Measurements from ENCODE around the gene ORAI2.

ORAI2 gene

DNA sequence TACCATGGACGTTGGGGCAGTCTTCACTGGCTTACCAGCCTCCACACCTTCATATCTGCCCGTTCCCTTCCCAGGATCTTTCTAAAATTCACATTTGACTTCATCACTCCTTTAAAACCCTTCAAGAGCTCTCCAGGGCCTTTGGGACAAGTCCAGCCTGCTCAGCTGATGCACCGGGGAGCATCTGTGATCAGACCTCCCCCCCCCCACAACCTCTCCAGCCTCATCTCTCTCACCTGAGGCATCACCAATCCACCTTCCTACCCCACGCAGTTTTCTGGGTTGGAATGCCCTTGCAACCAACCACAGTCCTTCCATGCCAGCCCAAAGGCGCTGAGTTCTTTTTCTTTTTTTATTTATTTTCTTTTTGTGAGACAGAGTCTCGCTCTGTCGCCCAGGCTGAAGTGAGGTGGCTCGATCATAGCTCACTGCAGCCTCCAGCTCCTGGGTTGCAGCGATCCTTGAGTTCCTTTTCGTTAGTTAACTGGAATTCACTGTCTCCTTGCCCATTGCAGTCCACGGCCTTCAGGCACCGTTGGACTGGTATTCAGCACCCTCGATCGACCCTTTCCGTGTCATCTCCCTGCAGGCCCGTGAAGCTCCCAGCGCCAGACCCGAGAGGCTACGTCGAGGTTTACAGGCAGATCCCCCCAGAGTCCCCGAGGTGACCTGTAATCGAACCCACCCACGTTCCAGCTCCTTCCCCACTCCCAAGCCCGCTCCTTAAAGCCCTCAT is 30.6 kb downstream of the ORAI2 start:
- peak overlapping the region; percentile 100 for H3K4me3 ChIP-seq (replicated peaks; ENCODE audit: insufficient read depth, low read length)
- peak overlapping the region; percentile 72 for H3K27ac ChIP-seq (replicated peaks)
- no peak for TF ChIP-seq SPI1 (IDR thresholded peaks at IDR 0.05; ENCODE audit: borderline replicate concordance, low read depth)
- no peak for TF ChIP-seq POLR2AphosphoS5 (IDR thresholded peaks at IDR 0.05; ENCODE audit: low read depth)
- TF ChIP-seq GABPA (IDR thresholded peaks at IDR 0.05; ENCODE audit: low read depth): no peak
- TF ChIP-seq, protein P1, sequence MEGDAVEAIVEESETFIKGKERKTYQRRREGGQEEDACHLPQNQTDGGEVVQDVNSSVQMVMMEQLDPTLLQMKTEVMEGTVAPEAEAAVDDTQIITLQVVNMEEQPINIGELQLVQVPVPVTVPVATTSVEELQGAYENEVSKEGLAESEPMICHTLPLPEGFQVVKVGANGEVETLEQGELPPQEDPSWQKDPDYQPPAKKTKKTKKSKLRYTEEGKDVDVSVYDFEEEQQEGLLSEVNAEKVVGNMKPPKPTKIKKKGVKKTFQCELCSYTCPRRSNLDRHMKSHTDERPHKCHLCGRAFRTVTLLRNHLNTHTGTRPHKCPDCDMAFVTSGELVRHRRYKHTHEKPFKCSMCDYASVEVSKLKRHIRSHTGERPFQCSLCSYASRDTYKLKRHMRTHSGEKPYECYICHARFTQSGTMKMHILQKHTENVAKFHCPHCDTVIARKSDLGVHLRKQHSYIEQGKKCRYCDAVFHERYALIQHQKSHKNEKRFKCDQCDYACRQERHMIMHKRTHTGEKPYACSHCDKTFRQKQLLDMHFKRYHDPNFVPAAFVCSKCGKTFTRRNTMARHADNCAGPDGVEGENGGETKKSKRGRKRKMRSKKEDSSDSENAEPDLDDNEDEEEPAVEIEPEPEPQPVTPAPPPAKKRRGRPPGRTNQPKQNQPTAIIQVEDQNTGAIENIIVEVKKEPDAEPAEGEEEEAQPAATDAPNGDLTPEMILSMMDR (IDR thresholded peaks at IDR 0.05; ENCODE audit: insufficient read depth, low read length): no peak
- TF ChIP-seq, protein P2, sequence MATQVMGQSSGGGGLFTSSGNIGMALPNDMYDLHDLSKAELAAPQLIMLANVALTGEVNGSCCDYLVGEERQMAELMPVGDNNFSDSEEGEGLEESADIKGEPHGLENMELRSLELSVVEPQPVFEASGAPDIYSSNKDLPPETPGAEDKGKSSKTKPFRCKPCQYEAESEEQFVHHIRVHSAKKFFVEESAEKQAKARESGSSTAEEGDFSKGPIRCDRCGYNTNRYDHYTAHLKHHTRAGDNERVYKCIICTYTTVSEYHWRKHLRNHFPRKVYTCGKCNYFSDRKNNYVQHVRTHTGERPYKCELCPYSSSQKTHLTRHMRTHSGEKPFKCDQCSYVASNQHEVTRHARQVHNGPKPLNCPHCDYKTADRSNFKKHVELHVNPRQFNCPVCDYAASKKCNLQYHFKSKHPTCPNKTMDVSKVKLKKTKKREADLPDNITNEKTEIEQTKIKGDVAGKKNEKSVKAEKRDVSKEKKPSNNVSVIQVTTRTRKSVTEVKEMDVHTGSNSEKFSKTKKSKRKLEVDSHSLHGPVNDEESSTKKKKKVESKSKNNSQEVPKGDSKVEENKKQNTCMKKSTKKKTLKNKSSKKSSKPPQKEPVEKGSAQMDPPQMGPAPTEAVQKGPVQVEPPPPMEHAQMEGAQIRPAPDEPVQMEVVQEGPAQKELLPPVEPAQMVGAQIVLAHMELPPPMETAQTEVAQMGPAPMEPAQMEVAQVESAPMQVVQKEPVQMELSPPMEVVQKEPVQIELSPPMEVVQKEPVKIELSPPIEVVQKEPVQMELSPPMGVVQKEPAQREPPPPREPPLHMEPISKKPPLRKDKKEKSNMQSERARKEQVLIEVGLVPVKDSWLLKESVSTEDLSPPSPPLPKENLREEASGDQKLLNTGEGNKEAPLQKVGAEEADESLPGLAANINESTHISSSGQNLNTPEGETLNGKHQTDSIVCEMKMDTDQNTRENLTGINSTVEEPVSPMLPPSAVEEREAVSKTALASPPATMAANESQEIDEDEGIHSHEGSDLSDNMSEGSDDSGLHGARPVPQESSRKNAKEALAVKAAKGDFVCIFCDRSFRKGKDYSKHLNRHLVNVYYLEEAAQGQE (IDR thresholded peaks at IDR 0.05; ENCODE audit: insufficient replicate concordance, low read depth): no peak
- H3K27me3 ChIP-seq (ENCODE audit: insufficient read depth, poor library complexity, severe bottlenecking): no peaks in the 10 kb centered on the region
- DNase-seq (ENCODE audit: low read depth in 1 of 2, low spot score in 1 of 2): no peak

DNA sequence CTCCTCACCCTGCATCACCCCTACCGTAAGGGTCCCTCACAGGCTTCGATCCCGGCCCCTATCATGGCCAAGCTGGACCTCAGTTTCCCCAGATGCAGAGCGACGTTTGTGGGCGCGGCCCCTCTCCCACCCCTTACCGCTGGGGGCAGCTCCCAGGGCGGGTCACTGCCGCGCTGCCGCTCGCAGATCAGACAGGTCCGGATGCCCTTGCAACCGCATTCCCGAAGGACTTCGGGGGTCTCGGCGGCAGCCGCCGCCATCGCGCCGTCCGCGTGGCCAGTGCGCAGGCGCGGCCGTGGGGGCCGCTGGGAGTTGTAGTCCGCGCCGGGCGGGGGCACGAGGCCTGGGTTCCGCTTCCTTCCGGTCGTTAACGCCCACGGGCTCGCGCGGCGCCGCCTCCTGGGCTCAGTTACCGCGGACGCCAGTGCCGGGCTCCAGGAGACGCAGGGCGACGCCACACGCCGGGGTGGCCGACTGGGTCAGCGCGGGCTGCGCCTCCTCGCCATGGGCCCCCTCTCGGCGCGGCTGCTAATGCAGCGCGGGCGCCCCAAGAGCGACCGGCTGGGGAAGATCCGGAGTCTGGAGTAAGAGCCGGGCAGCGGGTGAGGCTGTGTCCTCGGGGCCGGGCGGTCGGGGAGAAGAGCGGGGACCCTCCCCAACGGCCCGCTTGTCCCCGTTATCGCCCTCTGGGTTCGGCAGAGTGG is 31.4 kb downstream of the ORAI2 start, which contains the start of the genes ALKBH4 and LRWD1:
Gene ALKBH4, minus strand, starts transcription at position 287 of the 704 bp plus-strand sequence. Its CDS starts 27 bp downstream, at position 260.
Gene LRWD1, plus strand, starts transcription at position 408 of the 704 bp plus-strand sequence. Its CDS starts 97 bp downstream, at position 505.
- DNase-seq (ENCODE audit: low read depth in 1 of 2, low spot score in 1 of 2): peak; percentile 89 to 93
- TF ChIP-seq POLR2AphosphoS5 (IDR thresholded peaks at IDR 0.05; ENCODE audit: low read depth) (0 out of 2 replicates have a peak, but pooled peaks have one; percentile 48), SPI1 (IDR thresholded peaks at IDR 0.05; ENCODE audit: borderline replicate concordance, low read depth) (peak; percentile 52; the same call in 1 of the 2 replicates), GABPA (IDR thresholded peaks at IDR 0.05; ENCODE audit: low read depth) (peak; percentile 79)
- TF ChIP-seq, protein P2 (IDR thresholded peaks at IDR 0.05; ENCODE audit: insufficient replicate concordance, low read depth): no peak
- TF ChIP-seq, protein P1 (IDR thresholded peaks at IDR 0.05; ENCODE audit: insufficient read depth, low read length): no peak
- Histone ChIP-seq H3K27ac (replicated peaks) (peak within 1 kb of the TSS; percentile 72), H3K27me3 (ENCODE audit: insufficient read depth, poor library complexity, severe bottlenecking) (no peaks in the 10 kb centered on the region), H3K4me3 (replicated peaks; ENCODE audit: insufficient read depth, low read length) (peak within 1 kb of the TSS; percentile 100)

DNA sequence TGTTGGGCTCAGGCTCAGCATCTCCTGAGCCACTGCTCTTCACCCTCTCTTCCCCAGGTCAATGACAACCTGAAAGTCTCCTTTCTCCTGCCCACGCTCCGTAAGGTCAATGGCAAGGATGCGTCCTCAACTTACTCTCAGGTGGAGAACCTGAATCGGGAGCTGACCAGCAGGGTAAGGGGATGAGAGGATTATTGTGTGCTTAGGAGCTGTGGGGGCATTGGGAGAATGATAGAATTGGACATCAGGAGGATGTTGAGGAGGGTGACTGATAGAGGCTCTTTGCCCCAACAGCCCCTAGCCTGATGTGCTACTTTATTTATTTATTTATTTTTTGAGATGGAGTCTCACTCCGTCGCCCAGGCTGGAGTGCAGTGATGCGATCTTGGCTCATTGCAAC is 32.7 kb downstream of the ORAI2 start:
- no peak overlapping the region for H3K27ac ChIP-seq (replicated peaks)
- DNase-seq (ENCODE audit: low read depth in 1 of 2, low spot score in 1 of 2): no peak
- no peak overlapping the region for H3K4me3 ChIP-seq (replicated peaks; ENCODE audit: insufficient read depth, low read length)
- TF ChIP-seq SPI1 (IDR thresholded peaks at IDR 0.05; ENCODE audit: borderline replicate concordance, low read depth) (no peak), GABPA (IDR thresholded peaks at IDR 0.05; ENCODE audit: low read depth) (no peak), POLR2AphosphoS5 (IDR thresholded peaks at IDR 0.05; ENCODE audit: low read depth) (no peak)
- TF ChIP-seq, protein P2 (IDR thresholded peaks at IDR 0.05; ENCODE audit: insufficient replicate concordance, low read depth): no peak
- TF ChIP-seq, protein P1 (IDR thresholded peaks at IDR 0.05; ENCODE audit: insufficient read depth, low read length): no peak
- no peaks in the 10 kb centered on the region for H3K27me3 ChIP-seq (ENCODE audit: insufficient read depth, poor library complexity, severe bottlenecking)
